CD4-positive, alpha-beta memory T cell (primary cell): ENCODE results near the gene AMBP. TPM values are rescaled to one million over a fixed set of nuclear protein-coding genes. Genes with fewer than 3 reads are reported as not detected.

Experiments used
- CTCF ChIA-PET: fragments of 350-600 bp; sonication (Branson Sonifier 250); formaldehyde crosslinking; loops from one replicate; lab custom pipeline; 2021; ENCODE audit warnings: inconsistent platforms; ENCODE audit not compliant: partially characterized antibody; lab: Charles Lee
- POLR2A ChIA-PET: fragments of 350-600 bp; sonication (Branson Sonifier 250); formaldehyde crosslinking; loops from one replicate; lab custom pipeline; 2021; ENCODE audit not compliant: partially characterized antibody; lab: Charles Lee
- DNase-seq, 5 donors: peaks; one replicate each; pipeline versions ENCODE4 v3.0.0 to v3.0.0-alpha.2; 2020 to 2022; ENCODE audit warnings: mixed read lengths in 1 of 5
- H3K27ac ChIP-seq: one replicate; pipeline ENCODE4 v1.7.0; 2013; ENCODE audit warnings: low read depth, low read length
- H3K27me3 ChIP-seq: 2 replicates; pipeline ENCODE4 v1.7.0; 2013; ENCODE audit warnings: mild to moderate bottlenecking, low read length, moderate library complexity; ENCODE audit not compliant: insufficient read depth
- H3K36me3 ChIP-seq: 2 replicates; pipeline ENCODE4 v1.7.0; 2013; ENCODE audit warnings: mild to moderate bottlenecking, low read length, moderate library complexity; ENCODE audit not compliant: insufficient read depth
- H3K4me1 ChIP-seq: 2 replicates; pipeline ENCODE4 v1.7.0; 2013; ENCODE audit warnings: mild to moderate bottlenecking, low read length, moderate library complexity; ENCODE audit not compliant: insufficient read depth
- H3K4me3 ChIP-seq, 2 donors: one replicate each; pipeline ENCODE4 v1.7.0; 2013; ENCODE audit warnings: low read length in 2 of 2, mild to moderate bottlenecking in 1 of 2
- H3K9me3 ChIP-seq, 2 donors: one replicate each; pipeline ENCODE4 v1.7.0; 2013; ENCODE audit warnings: low read length in 2 of 2, control low read depth in 1 of 2; ENCODE audit not compliant: control insufficient read depth in 1 of 2
- H3K27ac Mint-ChIP-seq, 7 donors: one replicate each; pipeline ENCODE4 v1.8.0; 2020 to 2021; ENCODE audit warnings: mixed read lengths in 7 of 7, mild to moderate bottlenecking in 6 of 7, inconsistent platforms in 3 of 7, moderate library complexity in 3 of 7
- H3K27me3 Mint-ChIP-seq, 2 donors: one replicate each; pipeline ENCODE4 v1.8.0; 2020 to 2021; ENCODE audit warnings: mixed read lengths in 2 of 2
- H3K36me3 Mint-ChIP-seq, 2 donors: one replicate each; pipeline ENCODE4 v1.8.0; 2020 to 2021; ENCODE audit warnings: mixed read lengths in 2 of 2, inconsistent platforms in 1 of 2, mild to moderate bottlenecking in 1 of 2
- H3K4me1 Mint-ChIP-seq, 4 donors: one replicate each; pipeline ENCODE4 v1.8.0; 2020 to 2021; ENCODE audit warnings: mixed read lengths in 4 of 4, mild to moderate bottlenecking in 1 of 4
- H3K4me3 Mint-ChIP-seq, 8 donors: one replicate each; pipeline ENCODE4 v1.8.0; 2020 to 2021; ENCODE audit warnings: mixed read lengths in 8 of 8, mild to moderate bottlenecking in 7 of 8, moderate library complexity in 6 of 8, inconsistent platforms in 3 of 8
- H3K9me3 Mint-ChIP-seq, 8 donors: one replicate each; pipeline ENCODE4 v1.8.0; 2020 to 2021; ENCODE audit warnings: mixed read lengths in 8 of 8, mild to moderate bottlenecking in 5 of 8, inconsistent platforms in 3 of 8, moderate library complexity in 1 of 8
- intact Hi-C: fragments of 100-400 bp; cut with micrococcal nuclease; formaldehyde crosslinking; loops from one replicate; pipeline ENCODE4 v1.15.1; 2023
- polyA plus RNA-seq, 2 donors: library from polyadenylated mRNA; unstranded; fragments of 300-500 nt; fragmentation: Illumina TruSeq; gene quantifications; one replicate each; pipeline ENCODE4 v1.2.3, GENCODE V29; 2021
- total RNA-seq, 2 experiments: library from RNA; stranded (reverse); gene quantifications; one replicate each; pipeline ENCODE4 v1.2.3, GENCODE V29; 2021

AMBP gene
- total and polyA plus RNA-seq, 4 experiments from 2014 or later: not detected

DNA sequence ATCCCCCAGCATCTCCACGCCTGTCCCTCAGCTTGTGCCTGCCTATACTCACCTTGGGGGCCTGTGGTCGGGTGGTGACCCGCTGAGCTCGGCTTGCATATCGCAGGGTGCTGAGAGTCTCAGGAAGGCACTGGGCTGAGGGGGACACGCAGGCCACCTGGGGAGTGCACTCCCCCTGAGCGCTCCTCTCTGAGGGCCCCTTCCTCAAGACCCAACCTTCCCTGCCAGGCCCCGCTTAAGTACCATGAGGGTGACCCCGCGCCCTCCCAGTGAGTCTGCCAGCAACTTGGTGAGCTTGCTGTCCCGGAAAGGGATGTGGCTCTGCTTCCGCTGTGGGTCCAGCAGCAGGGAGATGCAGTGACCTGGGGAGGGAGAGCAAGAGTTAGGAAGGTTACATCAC is 16.9 kb upstream of the AMBP start:
- Histone ChIP-seq H3K4me1 (peaks cover 5% of the 10 kb centered on the region), H3K36me3 (no peaks in the 10 kb centered on the region), H3K27ac (no peak overlapping the region), H3K9me3 (no peaks in the 10 kb centered on the region), H3K4me3 (no peak overlapping the region), H3K27me3 (peaks cover 5% of the 10 kb centered on the region)
- H3K4me1 Mint-ChIP-seq: peaks cover 7 to 14% (median 11%) of the 10 kb centered on the region in 4 donors
- no peak overlapping the region for H3K27ac Mint-ChIP-seq
- DNase-seq: no peak
- ChIA-PET CTCF (interaction anchor here (1.0 to 6.1 kb wide), 2 partner anchors 11 to 14 kb away, joined by 3 to 37 read pairs; no protein-coding TSS in a partner anchor), POLR2A (no interaction called here)
- no peaks in the 10 kb centered on the region for H3K9me3 Mint-ChIP-seq
- peaks cover 26 to 41% of the 10 kb centered on the region in 2 donors for H3K27me3 Mint-ChIP-seq
- no peaks in the 10 kb centered on the region for H3K36me3 Mint-ChIP-seq
- intact Hi-C loops: no loop called here
- no peak overlapping the region for H3K4me3 Mint-ChIP-seq

DNA sequence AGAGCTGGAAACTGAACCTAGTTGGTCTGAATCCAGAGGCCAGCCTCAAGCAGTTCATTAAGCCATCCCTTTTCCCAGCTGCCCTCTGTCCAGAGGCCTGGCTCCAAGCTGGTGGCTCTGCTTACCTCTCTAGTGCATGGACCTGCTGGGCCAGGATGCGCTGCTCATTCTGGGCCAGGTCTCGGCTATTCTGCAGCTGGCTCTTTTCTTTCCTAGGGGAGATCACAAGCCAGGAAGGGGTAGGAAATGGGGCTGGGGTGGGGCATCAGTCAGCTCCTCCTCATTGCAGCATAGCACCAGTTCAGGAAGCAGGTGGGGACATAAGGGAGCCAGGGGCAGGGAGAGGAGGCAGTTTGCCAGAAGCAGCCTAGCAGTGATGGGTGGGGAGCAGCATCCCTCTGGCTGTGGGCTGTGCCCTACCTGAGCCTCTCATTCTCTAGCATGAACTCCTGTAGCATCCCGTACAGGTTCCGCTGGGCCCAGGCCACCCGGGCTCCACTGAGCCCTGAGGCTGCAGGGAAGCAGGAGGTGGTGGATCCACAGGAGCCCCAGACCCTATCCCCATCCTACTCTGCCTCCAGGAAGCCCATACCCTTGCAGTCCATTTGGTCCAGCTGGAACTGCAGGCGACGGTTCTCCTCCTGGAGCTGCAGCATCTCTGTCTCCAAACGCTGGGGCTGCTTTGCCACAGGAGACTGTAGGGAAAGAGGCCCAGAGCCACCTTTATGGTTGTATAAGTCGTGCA is 15.8 kb upstream of the AMBP start:
- no peak for DNase-seq
- no peak overlapping the region for H3K27ac ChIP-seq
- Mint-ChIP-seq H3K36me3 (no peaks in the 10 kb centered on the region), H3K4me3 (no peak overlapping the region), H3K27ac (no peak overlapping the region), H3K9me3 (no peaks in the 10 kb centered on the region), H3K27me3 (peaks cover 23 to 37% of the 10 kb centered on the region in 2 donors), H3K4me1 (peaks cover 7 to 14% (median 8%) of the 10 kb centered on the region in 4 donors)
- POLR2A ChIA-PET: no interaction called here
- peaks cover 5% of the 10 kb centered on the region for H3K27me3 ChIP-seq
- CTCF ChIA-PET: interaction anchor here (1.0 to 6.1 kb wide), 2 partner anchors 10 to 15 kb away, joined by 3 to 37 read pairs; no protein-coding TSS in a partner anchor
- no peaks in the 10 kb centered on the region for H3K36me3 ChIP-seq
- H3K4me1 ChIP-seq: peaks cover 5% of the 10 kb centered on the region
- H3K9me3 ChIP-seq: no peaks in the 10 kb centered on the region
- H3K4me3 ChIP-seq: no peak overlapping the region
- intact Hi-C loops: no loop called here

DNA sequence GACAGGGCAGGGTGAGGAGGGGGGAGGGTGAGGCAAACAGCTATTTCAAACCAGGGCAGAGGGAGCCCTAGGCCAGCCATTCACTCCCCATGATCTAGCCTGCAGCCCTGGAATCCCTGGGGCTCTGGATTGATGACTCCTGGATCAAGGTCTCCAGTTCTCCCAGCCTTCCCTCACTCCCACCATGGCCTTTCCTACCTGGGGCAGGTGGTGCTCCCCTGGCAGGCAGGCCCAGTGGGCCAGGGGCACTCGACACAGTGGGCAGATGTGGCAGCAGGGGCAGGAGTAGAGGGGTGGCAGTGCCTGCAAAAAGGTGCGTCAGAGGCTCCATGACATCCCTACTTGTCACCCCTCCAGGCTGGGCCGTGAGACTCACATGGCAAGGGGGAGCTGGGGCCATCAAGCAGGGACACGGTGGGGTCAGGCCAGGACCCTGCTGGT is 15.0 kb upstream of the AMBP start:
- no peaks in the 10 kb centered on the region for H3K36me3 ChIP-seq
- ChIA-PET POLR2A (no interaction called here), CTCF (interaction anchor here (6.1 kb wide), 1 partner anchor 9 kb away, joined by 37 read pairs; no protein-coding TSS in a partner anchor)
- H3K9me3 ChIP-seq: no peaks in the 10 kb centered on the region
- intact Hi-C loops: no loop called here
- H3K36me3 Mint-ChIP-seq: no peaks in the 10 kb centered on the region
- peaks cover 22 to 39% of the 10 kb centered on the region in 2 donors for H3K27me3 Mint-ChIP-seq
- H3K27ac Mint-ChIP-seq: no peak overlapping the region
- H3K4me3 ChIP-seq: no peak overlapping the region
- peaks cover 5% of the 10 kb centered on the region for H3K4me1 ChIP-seq
- DNase-seq: no peak
- H3K4me1 Mint-ChIP-seq: peaks cover 6 to 14% (median 8%) of the 10 kb centered on the region in 4 donors
- H3K9me3 Mint-ChIP-seq: no peaks in the 10 kb centered on the region
- no peak overlapping the region for H3K4me3 Mint-ChIP-seq
- no peak overlapping the region for H3K27ac ChIP-seq
- peaks cover 5% of the 10 kb centered on the region for H3K27me3 ChIP-seq

DNA sequence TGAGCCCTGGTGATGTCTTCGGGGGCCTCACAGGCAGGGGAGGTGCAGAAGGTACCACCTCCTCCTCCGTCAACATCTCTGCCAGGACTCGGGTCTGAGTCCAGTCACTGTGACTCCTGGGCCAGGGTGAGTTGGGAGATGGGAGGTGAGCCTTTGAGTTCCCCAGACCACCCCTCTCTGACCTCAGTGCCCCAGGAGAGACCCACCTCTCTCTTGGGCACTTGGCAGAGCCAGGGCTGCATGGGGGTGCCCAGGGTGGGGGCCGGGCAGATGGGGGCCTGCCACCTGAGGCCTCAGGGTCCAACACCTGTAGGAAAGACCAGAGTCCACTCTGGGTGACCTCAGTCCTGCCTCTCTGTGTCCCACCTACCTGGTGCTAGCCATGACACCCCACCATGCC is 14.2 kb upstream of the AMBP start:
- Mint-ChIP-seq H3K36me3 (no peaks in the 10 kb centered on the region), H3K4me3 (no peak overlapping the region), H3K4me1 (peaks cover 1 to 9% (median 4%) of the 10 kb centered on the region in 4 donors), H3K27ac (no peak overlapping the region), H3K9me3 (no peaks in the 10 kb centered on the region), H3K27me3 (peaks cover 18 to 34% of the 10 kb centered on the region in 2 donors)
- intact Hi-C loops: no loop called here
- no peak overlapping the region for H3K4me3 ChIP-seq
- no peak for DNase-seq
- ChIA-PET CTCF (interaction anchor here (6.1 kb wide), 1 partner anchor 9 kb away, joined by 37 read pairs; no protein-coding TSS in a partner anchor), POLR2A (no interaction called here)
- H3K27me3 ChIP-seq: peaks cover 5% of the 10 kb centered on the region
- H3K36me3 ChIP-seq: no peaks in the 10 kb centered on the region
- no peaks in the 10 kb centered on the region for H3K9me3 ChIP-seq
- no peaks in the 10 kb centered on the region for H3K4me1 ChIP-seq
- H3K27ac ChIP-seq: no peak overlapping the region

DNA sequence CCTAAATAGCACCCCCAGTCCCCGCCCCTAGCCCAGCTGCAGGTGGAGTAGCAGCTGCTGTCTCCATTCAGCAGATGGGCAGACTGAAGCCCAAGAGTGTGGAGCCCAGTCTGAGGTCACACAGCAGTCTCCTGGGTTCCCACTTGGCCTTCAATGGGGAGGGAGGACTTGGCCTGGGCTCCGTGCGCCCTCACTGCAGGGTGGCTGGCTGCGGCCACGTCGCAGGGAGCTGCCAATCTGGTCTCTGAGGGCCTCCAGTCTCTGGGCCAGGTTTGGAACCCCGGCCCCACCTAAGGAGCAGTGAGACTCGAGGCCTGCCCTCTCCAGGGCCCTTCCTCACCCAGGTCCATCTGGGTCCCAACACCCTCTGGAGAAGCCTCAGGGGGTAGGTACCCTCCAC is 13.6 kb upstream of the AMBP start:
- no peak overlapping the region for H3K4me3 ChIP-seq
- H3K36me3 Mint-ChIP-seq: no peaks in the 10 kb centered on the region
- H3K27ac ChIP-seq: no peak overlapping the region
- H3K9me3 Mint-ChIP-seq: no peaks in the 10 kb centered on the region
- no peaks in the 10 kb centered on the region for H3K27me3 ChIP-seq
- intact Hi-C loops: no loop called here
- H3K27ac Mint-ChIP-seq: no peak overlapping the region
- no peak overlapping the region for H3K4me3 Mint-ChIP-seq
- H3K4me1 ChIP-seq: no peaks in the 10 kb centered on the region
- CTCF ChIA-PET: interaction anchor here (6.1 kb wide), 1 partner anchor 8 kb away, joined by 37 read pairs; no protein-coding TSS in a partner anchor
- H3K27me3 Mint-ChIP-seq: peaks cover 15 to 30% of the 10 kb centered on the region in 2 donors
- DNase-seq: no peak
- H3K36me3 ChIP-seq: no peaks in the 10 kb centered on the region
- POLR2A ChIA-PET: no interaction called here
- H3K4me1 Mint-ChIP-seq: peaks cover 0 to 6% (median 2%) of the 10 kb centered on the region in 4 donors
- no peaks in the 10 kb centered on the region for H3K9me3 ChIP-seq

DNA sequence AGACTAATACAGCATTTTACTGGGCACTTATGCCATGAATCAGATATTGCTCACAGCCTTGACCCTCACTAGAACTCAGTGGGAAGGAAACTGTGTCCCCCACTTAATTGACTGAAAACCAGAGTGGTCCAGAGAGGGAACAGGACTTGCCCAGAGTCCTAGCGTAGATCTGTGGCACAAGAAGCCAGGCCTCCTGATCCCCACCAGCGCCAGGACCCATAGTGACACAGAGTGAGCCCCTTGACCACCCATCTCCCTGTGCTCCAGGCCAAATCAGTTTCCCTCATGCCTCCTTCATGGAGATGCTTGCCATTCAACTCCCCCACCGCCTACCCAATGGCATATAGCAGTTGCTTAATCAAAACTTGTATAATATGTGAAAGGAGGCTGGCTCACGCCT is 12.7 kb upstream of the AMBP start:
- H3K4me3 Mint-ChIP-seq: no peak overlapping the region

DNA sequence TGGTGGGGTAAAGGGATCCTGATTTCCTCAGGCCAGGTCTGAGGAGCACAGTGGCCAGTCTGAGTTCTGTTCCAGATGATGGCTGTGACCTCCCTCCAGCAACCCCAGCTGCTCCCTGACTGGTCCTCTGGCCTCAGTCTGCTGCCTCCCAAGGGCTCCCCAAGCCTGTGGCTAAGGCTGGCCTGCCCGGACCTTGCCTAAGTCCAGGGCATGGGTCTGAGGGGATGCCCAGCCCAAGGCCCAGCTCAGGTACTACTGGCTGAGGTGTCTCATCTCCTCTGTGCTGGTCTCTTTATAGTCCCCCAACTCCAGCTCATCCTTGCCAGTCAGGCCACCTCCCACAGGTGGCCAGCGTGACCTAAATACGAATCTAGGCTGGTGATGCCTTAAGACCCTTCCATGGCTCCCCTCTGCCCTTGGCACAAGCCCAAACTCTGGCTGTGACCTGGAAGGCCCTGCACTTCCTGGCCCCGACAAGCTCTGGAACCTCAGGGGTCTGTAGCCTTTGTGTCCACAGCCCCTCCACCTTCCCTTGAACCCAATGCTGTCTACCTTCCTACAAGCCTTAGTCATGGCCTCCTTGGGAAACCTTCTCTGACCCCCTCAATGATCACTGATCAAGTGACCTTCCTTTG is 11.2 kb upstream of the AMBP start:
- no peak for DNase-seq
- H3K4me1 Mint-ChIP-seq: no peaks in the 10 kb centered on the region
- no peaks in the 10 kb centered on the region for H3K36me3 Mint-ChIP-seq
- ChIA-PET POLR2A (no interaction called here), CTCF (interaction anchor here (1.4 kb wide), 1 partner anchor 10 kb away, joined by 5 read pairs; no protein-coding TSS in a partner anchor)
- H3K9me3 ChIP-seq: no peaks in the 10 kb centered on the region
- no peak overlapping the region for H3K27ac ChIP-seq
- H3K9me3 Mint-ChIP-seq: no peaks in the 10 kb centered on the region
- H3K36me3 ChIP-seq: no peaks in the 10 kb centered on the region
- H3K27me3 ChIP-seq: no peaks in the 10 kb centered on the region
- intact Hi-C loops: no loop called here
- no peaks in the 10 kb centered on the region for H3K4me1 ChIP-seq
- no peak overlapping the region for H3K27ac Mint-ChIP-seq
- no peak overlapping the region for H3K4me3 ChIP-seq
- peaks cover 5 to 13% of the 10 kb centered on the region in 2 donors for H3K27me3 Mint-ChIP-seq
- H3K4me3 Mint-ChIP-seq: no peak overlapping the region

More for the DNA sequence above, 12.7 kb upstream of the AMBP start:
- DNase-seq: no peak
- CTCF ChIA-PET: interaction anchor here (1.4 to 6.1 kb wide), 2 partner anchors 7 to 11 kb away, joined by 5 to 37 read pairs; no protein-coding TSS in a partner anchor
- intact Hi-C loops: no loop called here
- Histone ChIP-seq H3K9me3 (no peaks in the 10 kb centered on the region), H3K4me3 (no peak overlapping the region), H3K27me3 (no peaks in the 10 kb centered on the region), H3K4me1 (no peaks in the 10 kb centered on the region), H3K27ac (no peak overlapping the region), H3K36me3 (no peaks in the 10 kb centered on the region)
- Mint-ChIP-seq H3K4me1 (no peaks in the 10 kb centered on the region), H3K27ac (no peak overlapping the region), H3K36me3 (no peaks in the 10 kb centered on the region), H3K27me3 (peaks cover 7 to 24% of the 10 kb centered on the region in 2 donors), H3K9me3 (no peaks in the 10 kb centered on the region)
- POLR2A ChIA-PET: no interaction called here
